GF-D8 (cell line): ENCODE data around the gene AFDN.

ENCODE experiments used
- DNase-seq: peaks from one replicate; lab custom pipeline; 2025; lab: John Stamatoyannopoulos, UW

Gene AFDN

GRCh38 chr6:167840160-167840525, 13.4 kb downstream of the AFDN start:
- no peak for DNase-seq

GRCh38 chr6:167840526-167841179, 13.9 kb downstream of the AFDN start:
- no peak for DNase-seq

GRCh38 chr6:167841981-167842380, 15.3 kb downstream of the AFDN start:
- no peak for DNase-seq

- DNase-seq: no peak
These were observed 15.7 kb downstream of the AFDN start for GRCh38 chr6:167842457-167842856.

GRCh38 chr6:167843023-167843422, 16.3 kb downstream of the AFDN start:
- no peak for DNase-seq

- DNase-seq: no peak
These were observed 19.1 kb downstream of the AFDN start for GRCh38 chr6:167845856-167846255.

GRCh38 chr6:167846997-167847606, 20.4 kb downstream of the AFDN start:
- DNase-seq: no peak

- no peak for DNase-seq
These were observed 21.2 kb downstream of the AFDN start for GRCh38 chr6:167847936-167848335.

GRCh38 chr6:167848783-167849182, 22.1 kb downstream of the AFDN start:
- no peak for DNase-seq

- DNase-seq: no peak
These were observed 23.2 kb downstream of the AFDN start for GRCh38 chr6:167849846-167850459.

GRCh38 chr6:167850782-167851181, 24.1 kb downstream of the AFDN start:
- DNase-seq: no peak

- no peak for DNase-seq
These were observed 24.8 kb downstream of the AFDN start for GRCh38 chr6:167851370-167851952.

GRCh38 chr6:167855825-167856425, 29.2 kb downstream of the AFDN start:
- DNase-seq: no peak

GRCh38 chr6:167856474-167856873, 29.8 kb downstream of the AFDN start:
- no peak for DNase-seq

GRCh38 chr6:167856999-167857660, 30.4 kb downstream of the AFDN start:
- DNase-seq: peak; percentile 44

GRCh38 chr6:167858086-167858591, 31.4 kb downstream of the AFDN start:
- no peak for DNase-seq

GRCh38 chr6:167858842-167859664, 32.3 kb downstream of the AFDN start:
- no peak for DNase-seq

GRCh38 chr6:167860550-167861226, 34.0 kb downstream of the AFDN start:
- DNase-seq: no peak

GRCh38 chr6:167861424-167861823, 34.7 kb downstream of the AFDN start:
- no peak for DNase-seq

GRCh38 chr6:167863897-167864296, 37.2 kb downstream of the AFDN start:
- DNase-seq: no peak

GRCh38 chr6:167866642-167867041, 39.9 kb downstream of the AFDN start:
- DNase-seq: no peak
